ENCODE data around the gene LCN6.
A peak's percentile ranks its signal among the peaks of the same experiment; 100 is the strongest.

The LCN6 gene

GRCh38 chr9:136746155-136746490, 2.2 kb downstream of the LCN6 start:
- no peak for TF ChIP-seq CTCF (IDR thresholded peaks at IDR 0.05; ENCODE audit: insufficient read depth, low read length, poor library complexity, severe bottlenecking)
- DNase-seq (ENCODE audit: extremely low read depth, insufficient read length), result no peak
- H3K4me3 ChIP-seq (replicated peaks; ENCODE audit: low read depth, low read length), result no peak overlapping the region
- H3K36me3 ChIP-seq (ENCODE audit: control insufficient read depth, insufficient read depth, low read length), result no peaks in the 10 kb centered on the region
- H3K27me3 ChIP-seq (replicated peaks; ENCODE audit: control insufficient read depth, insufficient read depth, low read length), result no peaks in the 10 kb centered on the region; the same call in 1 of the 2 replicates

GRCh38 chr9:136745389-136746154, 2.8 kb downstream of the LCN6 start:
- no peak for TF ChIP-seq CTCF (IDR thresholded peaks at IDR 0.05; ENCODE audit: insufficient read depth, low read length, poor library complexity, severe bottlenecking)
- DNase-seq (ENCODE audit: extremely low read depth, insufficient read length), result no peak
- no peaks in the 10 kb centered on the region; the same call in 1 of the 2 replicates for H3K27me3 ChIP-seq (replicated peaks; ENCODE audit: control insufficient read depth, insufficient read depth, low read length)
- H3K4me3 ChIP-seq (replicated peaks; ENCODE audit: low read depth, low read length), result no peak overlapping the region
- H3K36me3 ChIP-seq (ENCODE audit: control insufficient read depth, insufficient read depth, low read length), result no peaks in the 10 kb centered on the region

- no peak for TF ChIP-seq CTCF (IDR thresholded peaks at IDR 0.05; ENCODE audit: insufficient read depth, low read length, poor library complexity, severe bottlenecking)
- no peak for DNase-seq (ENCODE audit: extremely low read depth, insufficient read length)
- H3K36me3 ChIP-seq (ENCODE audit: control insufficient read depth, insufficient read depth, low read length), result no peaks in the 10 kb centered on the region
- H3K4me3 ChIP-seq (replicated peaks; ENCODE audit: low read depth, low read length), result no peak overlapping the region
- H3K27me3 ChIP-seq (replicated peaks; ENCODE audit: control insufficient read depth, insufficient read depth, low read length), result no peaks in the 10 kb centered on the region; the same call in 1 of the 2 replicates
These were observed 3.6 kb downstream of the LCN6 start for GRCh38 chr9:136744773-136745172.

- H3K36me3 ChIP-seq (ENCODE audit: control insufficient read depth, insufficient read depth, low read length), result no peaks in the 10 kb centered on the region
- H3K4me3 ChIP-seq (replicated peaks; ENCODE audit: low read depth, low read length), result no peak overlapping the region
- DNase-seq (ENCODE audit: extremely low read depth, insufficient read length), result no peak
- H3K27me3 ChIP-seq (replicated peaks; ENCODE audit: control insufficient read depth, insufficient read depth, low read length), result no peaks in the 10 kb centered on the region; the same call in 1 of the 2 replicates
- TF ChIP-seq CTCF (IDR thresholded peaks at IDR 0.05; ENCODE audit: insufficient read depth, low read length, poor library complexity, severe bottlenecking), result no peak
These were observed 4.6 kb downstream of the LCN6 start for GRCh38 chr9:136743639-136744211.

GRCh38 chr9:136742591-136743391, 5.5 kb downstream of the LCN6 start, which contains the start of gene LCN10:
Gene LCN10 (minus strand): TSS chr9:136742940. CDS start chr9:136742903, 37 bp downstream.
- DNase-seq (ENCODE audit: extremely low read depth, insufficient read length), result no peak
- Histone ChIP-seq H3K36me3 (ENCODE audit: control insufficient read depth, insufficient read depth, low read length) (no peaks in the 10 kb centered on the region), H3K4me3 (replicated peaks; ENCODE audit: low read depth, low read length) (no peak within 1 kb of the TSS), H3K27me3 (replicated peaks; ENCODE audit: control insufficient read depth, insufficient read depth, low read length) (no peaks in the 10 kb centered on the region; the same call in 1 of the 2 replicates)
- TF ChIP-seq CTCF (IDR thresholded peaks at IDR 0.05; ENCODE audit: insufficient read depth, low read length, poor library complexity, severe bottlenecking), result peak; percentile 11

Data from GM06990 (cell line).